ENCODE measurements around the gene OR1Q1.

- no peak for TF ChIP-seq EZH2 (IDR thresholded peaks at IDR 0.05; ENCODE audit: low read length)
- TF ChIP-seq CTCF (optimal IDR thresholded peaks at IDR 0.05 in 1 of 3, IDR thresholded peaks at IDR 0.05 in 1 of 3, conservative IDR thresholded peaks at IDR 0.05 in 1 of 3; ENCODE audit: extremely low read depth in 1 of 3, insufficient read depth in 2 of 3, low read length in 3 of 3) = no peak
These were observed 5.5 kb downstream of the OR1Q1 start for GRCh38 chr9:122619996-122620395.

Data from keratinocyte (primary cell).